Mesendoderm (in vitro differentiated cells): ENCODE measurements around the gene MISP.
A peak's percentile ranks its signal among the peaks of the same experiment; 100 is the strongest.

Experiments used
- DNase-seq: peaks from one replicate; pipeline ENCODE4 v3.0.0; 2013
- H2AK5ac ChIP-seq: 2 replicates; pipeline ENCODE4 v1.6.1; 2013; ENCODE audit warnings: low read length, inconsistent platforms
- H2BK120ac ChIP-seq: 2 replicates; pipeline ENCODE4 v1.6.1; 2013; ENCODE audit warnings: low read depth, mild to moderate bottlenecking, low read length, moderate library complexity, mixed read lengths
- H2BK15ac ChIP-seq: replicated peaks from 2 replicates; pipeline ENCODE4 v1.6.1; 2013; ENCODE audit warnings: low read depth, mild to moderate bottlenecking, moderate library complexity
- H2BK5ac ChIP-seq: 2 replicates; pipeline ENCODE4 v1.6.1; 2013; ENCODE audit warnings: low read length, inconsistent platforms
- H3K18ac ChIP-seq: 2 replicates; pipeline ENCODE4 v1.6.1; 2013; ENCODE audit warnings: mild to moderate bottlenecking, low read length, mixed read lengths
- H3K23ac ChIP-seq: one replicate; pipeline ENCODE4 v1.6.1; 2013; ENCODE audit warnings: low read length
- H3K27ac ChIP-seq: 2 replicates; pipeline ENCODE4 v1.5.1; 2013; ENCODE audit warnings: low read depth, mild to moderate bottlenecking, inconsistent platforms, low read length, moderate library complexity
- H3K27me3 ChIP-seq: 2 replicates; pipeline ENCODE4 v1.6.1; 2013; ENCODE audit warnings: low read length, control low read depth, mild to moderate bottlenecking, inconsistent platforms; ENCODE audit not compliant: insufficient read depth, poor library complexity
- H3K36me3 ChIP-seq: 2 replicates; pipeline ENCODE4 v1.6.1; 2013; ENCODE audit warnings: low read length, inconsistent platforms; ENCODE audit not compliant: control insufficient read depth, insufficient read depth
- H3K4ac ChIP-seq: one replicate; pipeline ENCODE4 v1.6.1; 2013; ENCODE audit warnings: low read depth, mild to moderate bottlenecking, low read length, moderate library complexity
- H3K4me1 ChIP-seq: 2 replicates; pipeline ENCODE4 v1.6.1; 2013; ENCODE audit warnings: low read depth, low read length, inconsistent platforms; ENCODE audit not compliant: control insufficient read depth
- H3K4me2 ChIP-seq: 2 replicates; pipeline ENCODE4 v1.6.1; 2013; ENCODE audit warnings: low read length
- H3K4me3 ChIP-seq: 2 replicates; pipeline ENCODE4 v1.5.1; 2013; ENCODE audit warnings: mild to moderate bottlenecking, low read length
- H3K56ac ChIP-seq: one replicate; pipeline ENCODE4 v1.6.1; 2013; ENCODE audit warnings: low read length
- H3K79me1 ChIP-seq: 2 replicates; pipeline ENCODE4 v1.6.1; 2013; ENCODE audit warnings: low read length, inconsistent platforms
- H3K79me2 ChIP-seq: 2 replicates; pipeline ENCODE4 v1.6.1; 2013; ENCODE audit warnings: mild to moderate bottlenecking, low read length; ENCODE audit not compliant: control insufficient read depth, insufficient read depth
- H3K9ac ChIP-seq: 2 replicates; pipeline ENCODE4 v1.6.1; 2013; ENCODE audit warnings: low read length, inconsistent platforms
- H4K5ac ChIP-seq: one replicate; pipeline ENCODE4 v1.6.1; 2013; ENCODE audit warnings: low read length
- H4K8ac ChIP-seq: one replicate; pipeline ENCODE4 v1.6.1; 2013; ENCODE audit warnings: low read depth, mild to moderate bottlenecking, control low read depth, low read length, moderate library complexity
- WGBS: extraction: QIAGEN DNeasy Blood & Tissue Kit; methylation state at CpG from one replicate; pipeline ENCODE4 v1.1.7; 2013; ENCODE audit warnings: low lambda C conversion rate, missing lambda C conversion rate; ENCODE audit not compliant: insufficient coverage; ENCODE audit errors: extremely low coverage; 5-methylcytosine and 5-hydroxymethylcytosine counted together

MISP gene

GRCh38 chr19:765179-765738 lies 14.3 kb downstream of the MISP start:
- no peaks in the 10 kb centered on the region for H3K27me3 ChIP-seq

GRCh38 chr19:768424-768823 lies 17.5 kb downstream of the MISP start:
- no peak overlapping the region for H3K9ac ChIP-seq
- no peaks in the 10 kb centered on the region for H3K79me1 ChIP-seq
- no peaks in the 10 kb centered on the region for H3K79me2 ChIP-seq
- no peak overlapping the region for H3K56ac ChIP-seq
- H4K8ac ChIP-seq, result no peak overlapping the region
- H2BK5ac ChIP-seq, result no peak overlapping the region
- no peak overlapping the region for H3K18ac ChIP-seq
- no peak for DNase-seq
- no peak overlapping the region for H4K5ac ChIP-seq
- H2BK15ac ChIP-seq, result no peak overlapping the region
- no peaks in the 10 kb centered on the region for H3K4me1 ChIP-seq
- no peak overlapping the region for H3K4me3 ChIP-seq
- H3K4ac ChIP-seq, result no peak overlapping the region
- H3K27me3 ChIP-seq, result no peaks in the 10 kb centered on the region
- H3K4me2 ChIP-seq, result no peak overlapping the region
- H3K23ac ChIP-seq, result no peak overlapping the region
- WGBS, result no CpG with 5 or more reads among the region's 14 CpGs
- H2AK5ac ChIP-seq, result no peak overlapping the region
- no peak overlapping the region for H3K27ac ChIP-seq
- no peaks in the 10 kb centered on the region for H3K36me3 ChIP-seq
- no peak overlapping the region for H2BK120ac ChIP-seq

More at GRCh38 chr19:765179-765738, 14.3 kb downstream of the MISP start:
- no peak overlapping the region for H2BK15ac ChIP-seq
- no peak overlapping the region for H3K4me3 ChIP-seq
- no peaks in the 10 kb centered on the region for H3K4me1 ChIP-seq
- no peak overlapping the region for H2BK120ac ChIP-seq
- no peak overlapping the region for H3K18ac ChIP-seq
- H3K9ac ChIP-seq, result no peak overlapping the region
- no peaks in the 10 kb centered on the region for H3K79me2 ChIP-seq
- H2BK5ac ChIP-seq, result no peak overlapping the region
- H3K36me3 ChIP-seq, result no peaks in the 10 kb centered on the region
- no peak overlapping the region for H4K5ac ChIP-seq
- no peaks in the 10 kb centered on the region for H3K79me1 ChIP-seq
- H4K8ac ChIP-seq, result no peak overlapping the region
- no peak overlapping the region for H3K4me2 ChIP-seq
- H3K27ac ChIP-seq, result no peak overlapping the region
- WGBS, result no CpG with 5 or more reads among the region's 7 CpGs
- no peak overlapping the region for H3K4ac ChIP-seq
- no peak overlapping the region for H3K23ac ChIP-seq
- H2AK5ac ChIP-seq, result no peak overlapping the region
- no peak overlapping the region for H3K56ac ChIP-seq
- DNase-seq, result no peak

GRCh38 chr19:769616-770015 lies 18.7 kb downstream of the MISP start:
- Histone ChIP-seq H3K9ac (no peak overlapping the region), H4K8ac (no peak overlapping the region), H3K4me1 (no peaks in the 10 kb centered on the region), H3K36me3 (no peaks in the 10 kb centered on the region), H3K56ac (no peak overlapping the region), H3K27me3 (no peaks in the 10 kb centered on the region), H2BK120ac (no peak overlapping the region), H3K79me1 (no peaks in the 10 kb centered on the region), H3K27ac (no peak overlapping the region), H3K79me2 (no peaks in the 10 kb centered on the region), H3K4me2 (no peak overlapping the region), H2BK5ac (no peak overlapping the region), H3K4me3 (no peak overlapping the region), H3K4ac (no peak overlapping the region), H3K23ac (no peak overlapping the region), H3K18ac (no peak overlapping the region), H2AK5ac (no peak overlapping the region), H4K5ac (no peak overlapping the region), H2BK15ac (no peak overlapping the region)
- no CpG with 5 or more reads among the region's 6 CpGs for whole genome bisulfite sequencing
- DNase-seq, result no peak

GRCh38 chr19:771332-771785 lies 20.4 kb downstream of the MISP start:
- H3K4me2 ChIP-seq, result no peak overlapping the region
- DNase-seq, result peak; percentile 71
- no peak overlapping the region for H2BK15ac ChIP-seq

GRCh38 chr19:772063-772462 lies 21.2 kb downstream of the MISP start:
- no peaks in the 10 kb centered on the region for H3K4me1 ChIP-seq
- H2BK15ac ChIP-seq, result no peak overlapping the region
- DNase-seq, result no peak
- H4K5ac ChIP-seq, result no peak overlapping the region
- no peak overlapping the region for H2BK5ac ChIP-seq
- no peak overlapping the region for H2AK5ac ChIP-seq
- H2BK120ac ChIP-seq, result no peak overlapping the region
- no peak overlapping the region for H3K18ac ChIP-seq
- H3K4me3 ChIP-seq, result no peak overlapping the region
- H4K8ac ChIP-seq, result no peak overlapping the region
- H3K56ac ChIP-seq, result no peak overlapping the region
- H3K9ac ChIP-seq, result no peak overlapping the region
- no peaks in the 10 kb centered on the region for H3K79me1 ChIP-seq
- H3K27ac ChIP-seq, result no peak overlapping the region
- H3K4me2 ChIP-seq, result no peak overlapping the region
- H3K4ac ChIP-seq, result no peak overlapping the region
- no peaks in the 10 kb centered on the region for H3K36me3 ChIP-seq
- H3K27me3 ChIP-seq, result no peaks in the 10 kb centered on the region
- WGBS, result no CpG with 5 or more reads among the region's 5 CpGs
- no peak overlapping the region for H3K23ac ChIP-seq
- no peaks in the 10 kb centered on the region for H3K79me2 ChIP-seq

More at GRCh38 chr19:771332-771785, 20.4 kb downstream of the MISP start:
- Histone ChIP-seq H4K5ac (no peak overlapping the region), H3K18ac (no peak overlapping the region), H3K79me2 (no peaks in the 10 kb centered on the region), H3K4me3 (no peak overlapping the region), H3K79me1 (no peaks in the 10 kb centered on the region), H4K8ac (no peak overlapping the region), H3K4me1 (no peaks in the 10 kb centered on the region), H2BK5ac (no peak overlapping the region), H3K23ac (no peak overlapping the region), H3K9ac (no peak overlapping the region), H3K56ac (no peak overlapping the region), H3K4ac (no peak overlapping the region), H3K27me3 (no peaks in the 10 kb centered on the region), H3K36me3 (no peaks in the 10 kb centered on the region), H3K27ac (no peak overlapping the region), H2BK120ac (no peak overlapping the region), H2AK5ac (no peak overlapping the region)
- no CpG with 5 or more reads among the region's 6 CpGs for WGBS
